NCI-H2171 treated with DMSO at 0.1 percent for 48 hours (cell line): ENCODE results near the gene PODXL.
"Not testable (repeated sequence)": the region's sequence is repeated elsewhere in the genome, so short reads cannot be mapped to it uniquely, and the experiment has no call there.

Experiments
- DNase-seq: peaks from one replicate; lab custom pipeline; 2025; lab: John Stamatoyannopoulos, UW

The PODXL gene

GRCh38 chr7:131508754-131509486 lies 47.5 kb downstream of the PODXL start:
- no peak for DNase-seq

GRCh38 chr7:131507592-131508331 lies 48.7 kb downstream of the PODXL start:
- DNase-seq = peak; percentile 64

GRCh38 chr7:131506597-131506996 lies 49.8 kb downstream of the PODXL start:
- no peak for DNase-seq

GRCh38 chr7:131505636-131506557 lies 50.5 kb downstream of the PODXL start:
- DNase-seq = no peak

- DNase-seq = not testable (repeated sequence)
Measured at GRCh38 chr7:131505037-131505620, 51.3 kb downstream of the PODXL start.

- no peak for DNase-seq
Measured at GRCh38 chr7:131504157-131504899, 52.1 kb downstream of the PODXL start.

- DNase-seq = no peak
Measured at GRCh38 chr7:131503639-131504038, 52.8 kb downstream of the PODXL start.

GRCh38 chr7:131502810-131503508 lies 53.5 kb downstream of the PODXL start:
- DNase-seq = peak; percentile 37

- peak; percentile 49 for DNase-seq
Measured at GRCh38 chr7:131501930-131502685, 54.3 kb downstream of the PODXL start.

GRCh38 chr7:131501422-131501821 lies 55.0 kb downstream of the PODXL start:
- DNase-seq = no peak

GRCh38 chr7:131500357-131500756 lies 56.1 kb downstream of the PODXL start:
- DNase-seq = no peak

- DNase-seq = no peak
Measured at GRCh38 chr7:131499801-131500200, 56.6 kb downstream of the PODXL start.

- DNase-seq = no peak
Measured at GRCh38 chr7:131498237-131498885, 58.1 kb downstream of the PODXL start.

- DNase-seq = no peak
Measured at GRCh38 chr7:131497454-131497853, 59.0 kb downstream of the PODXL start.

GRCh38 chr7:131495669-131496498 lies 60.5 kb downstream of the PODXL start:
- DNase-seq = no peak

GRCh38 chr7:131494182-131494581 lies 62.2 kb downstream of the PODXL start:
- DNase-seq = no peak

- DNase-seq = peak; percentile 61
Measured at GRCh38 chr7:131493581-131493980, 62.8 kb downstream of the PODXL start.

GRCh38 chr7:131493081-131493480 lies 63.3 kb downstream of the PODXL start:
- DNase-seq = no peak
